GM19467 (cell line): Measurements from ENCODE around the gene GPR33.
A peak's percentile ranks its signal among the peaks of the same experiment; 100 is the strongest.
"Not testable (repeated sequence)": the region's sequence is repeated elsewhere in the genome, so short reads cannot be mapped to it uniquely, and the experiment has no call there.

Experiments used
- ATAC-seq: cut with Tn5 transposase; IDR thresholded peaks from one replicate; pipeline ENCODE4 v1.9.1; 2021; ENCODE audit warnings: mild to moderate bottlenecking, moderate library complexity; ENCODE audit not compliant: unreplicated experiment

The GPR33 gene

DNA sequence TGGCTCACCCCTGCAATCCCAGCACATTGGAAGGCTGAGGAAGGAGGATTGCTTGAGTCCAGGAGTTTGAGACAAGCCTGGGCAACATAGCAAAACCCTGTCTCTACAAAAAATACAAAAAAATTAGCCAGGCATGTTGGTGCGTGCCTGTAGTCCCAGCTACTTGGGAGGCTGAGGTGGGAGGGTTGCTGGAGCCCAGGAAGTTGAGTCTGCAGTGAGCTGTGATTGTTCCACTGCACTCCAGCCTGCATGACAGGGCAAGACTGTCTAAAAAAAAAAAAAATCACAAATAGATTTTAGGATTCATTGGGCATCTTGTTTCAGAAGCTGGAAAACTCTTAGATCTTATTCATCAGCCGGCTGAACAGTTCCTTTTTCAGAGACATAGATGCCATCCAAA, 25.4 kb downstream of the GPR33 start:
- ATAC-seq: not testable (repeated sequence)

- no peak for ATAC-seq
These were observed 26.3 kb downstream of the GPR33 start for GRCh38 chr14:31461545-31461944.

DNA sequence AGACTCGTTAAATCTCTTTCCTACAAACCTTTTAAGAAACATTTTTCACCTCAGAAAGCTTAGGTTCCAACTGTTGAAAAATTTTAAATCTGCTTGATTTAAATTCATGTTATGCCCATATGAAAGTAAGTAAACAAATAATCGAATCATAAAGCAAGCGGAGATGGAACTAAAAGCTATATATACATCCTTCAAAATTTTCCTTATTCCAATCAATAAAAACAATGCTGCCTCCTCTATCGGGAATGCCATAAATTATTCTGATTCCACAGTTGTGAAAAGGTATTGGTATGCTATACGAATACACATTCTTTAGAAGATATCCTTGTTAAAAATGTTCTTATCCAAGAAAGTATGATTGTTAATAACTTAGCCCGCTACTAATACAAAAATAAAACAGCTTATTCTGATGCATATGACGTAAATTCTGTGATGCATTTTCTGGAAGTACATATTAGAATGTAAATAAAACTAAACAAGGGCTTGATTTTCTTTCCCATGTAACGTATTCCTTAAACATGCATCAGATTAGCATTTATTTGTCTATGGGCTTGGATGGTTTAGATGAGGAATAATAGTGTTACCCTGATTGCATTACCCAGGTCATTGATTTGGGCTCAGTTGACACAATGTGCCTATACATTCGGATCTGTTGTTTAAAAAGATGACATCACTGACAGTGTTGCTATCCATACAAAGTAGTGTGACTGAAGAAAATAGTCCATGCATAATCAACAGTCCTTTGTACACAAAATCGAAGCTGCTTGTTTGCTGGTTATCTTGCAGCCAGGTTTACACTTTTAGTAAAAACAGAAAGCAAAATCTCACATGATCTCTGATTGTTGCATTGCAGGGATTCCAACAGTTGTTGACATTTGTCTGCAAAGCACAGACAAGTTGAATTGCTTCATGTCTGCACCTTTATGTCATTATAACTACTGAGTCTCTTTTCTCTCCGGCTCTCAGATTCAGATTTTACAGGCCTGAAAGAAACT, 29.9 kb downstream of the GPR33 start:
- ATAC-seq: peak; percentile 1

GRCh38 chr14:31456841-31457664, 30.8 kb downstream of the GPR33 start, which contains the start of gene DTD2:
Gene DTD2 (minus strand): TSS chr14:31457506. CDS start chr14:31457393, 113 bp downstream.
- ATAC-seq: peak; percentile 97

DNA sequence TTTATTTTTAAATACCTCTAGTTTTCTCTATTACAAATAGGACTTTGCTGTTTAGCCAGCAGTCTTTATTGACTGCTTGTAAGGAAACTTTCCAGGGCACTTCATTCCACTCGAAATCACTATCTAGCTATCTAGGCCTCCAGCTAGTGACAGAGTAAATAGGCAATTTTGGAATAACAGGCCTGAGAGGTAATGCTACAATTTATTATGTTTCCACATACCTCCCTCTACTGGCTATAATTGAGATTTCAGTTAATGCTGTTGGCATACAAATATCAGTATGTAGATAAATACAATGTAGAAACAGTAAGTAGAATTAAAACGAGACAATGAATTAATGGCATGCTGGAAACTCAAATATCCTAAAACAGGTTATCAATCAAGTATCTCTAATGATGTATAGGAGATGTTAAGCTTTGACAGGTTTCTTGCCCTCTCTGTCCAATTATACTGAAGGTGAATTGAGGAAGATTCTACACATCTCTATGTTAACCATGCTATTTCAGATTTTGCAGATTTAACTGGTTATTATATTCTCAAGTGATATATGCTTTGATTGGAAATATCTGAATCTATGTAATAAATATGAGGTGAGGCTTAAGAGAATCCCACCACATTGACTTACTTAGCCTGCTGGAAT, 37.7 kb downstream of the GPR33 start:
- ATAC-seq: no peak

DNA sequence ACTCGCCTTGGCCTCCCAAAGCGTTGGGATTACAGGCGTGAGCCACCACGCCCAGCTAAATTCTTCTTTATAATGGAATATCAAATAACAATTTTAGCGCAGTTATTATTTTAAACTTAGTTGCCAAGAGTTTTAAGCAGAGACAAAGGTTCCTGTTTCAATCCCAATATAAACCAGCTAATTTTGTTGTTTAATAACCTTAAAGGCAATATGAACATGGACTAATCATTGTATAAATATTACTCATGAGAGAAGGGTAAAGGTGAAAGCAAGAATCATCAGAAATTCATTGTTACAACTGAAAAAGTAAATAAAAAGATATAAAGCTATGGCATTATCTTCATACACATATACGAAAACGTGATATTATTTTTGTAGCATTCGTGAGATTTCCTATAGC, 38.7 kb downstream of the GPR33 start:
- ATAC-seq: no peak

- no peak for ATAC-seq
These were observed 42.1 kb downstream of the GPR33 start for GRCh38 chr14:31445703-31446102.

DNA sequence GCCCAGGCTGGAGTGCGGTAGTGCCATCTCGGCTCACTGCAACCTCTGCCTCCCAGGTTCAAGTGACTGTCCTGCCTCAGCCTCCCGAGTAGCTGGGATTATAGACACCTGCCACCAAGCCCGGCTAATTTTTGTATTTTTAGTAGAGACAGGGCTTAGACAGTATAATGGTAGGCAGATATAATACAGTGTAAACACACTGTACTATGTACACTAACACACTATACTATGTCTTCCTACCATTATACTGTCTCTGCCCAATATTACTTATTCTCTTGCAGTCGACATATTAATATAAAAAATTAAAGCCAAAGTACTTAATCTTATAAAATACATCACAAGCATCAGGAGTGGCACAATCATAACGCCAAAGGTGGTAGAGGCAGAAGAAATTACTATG, 45.6 kb downstream of the GPR33 start:
- ATAC-seq: no peak

DNA sequence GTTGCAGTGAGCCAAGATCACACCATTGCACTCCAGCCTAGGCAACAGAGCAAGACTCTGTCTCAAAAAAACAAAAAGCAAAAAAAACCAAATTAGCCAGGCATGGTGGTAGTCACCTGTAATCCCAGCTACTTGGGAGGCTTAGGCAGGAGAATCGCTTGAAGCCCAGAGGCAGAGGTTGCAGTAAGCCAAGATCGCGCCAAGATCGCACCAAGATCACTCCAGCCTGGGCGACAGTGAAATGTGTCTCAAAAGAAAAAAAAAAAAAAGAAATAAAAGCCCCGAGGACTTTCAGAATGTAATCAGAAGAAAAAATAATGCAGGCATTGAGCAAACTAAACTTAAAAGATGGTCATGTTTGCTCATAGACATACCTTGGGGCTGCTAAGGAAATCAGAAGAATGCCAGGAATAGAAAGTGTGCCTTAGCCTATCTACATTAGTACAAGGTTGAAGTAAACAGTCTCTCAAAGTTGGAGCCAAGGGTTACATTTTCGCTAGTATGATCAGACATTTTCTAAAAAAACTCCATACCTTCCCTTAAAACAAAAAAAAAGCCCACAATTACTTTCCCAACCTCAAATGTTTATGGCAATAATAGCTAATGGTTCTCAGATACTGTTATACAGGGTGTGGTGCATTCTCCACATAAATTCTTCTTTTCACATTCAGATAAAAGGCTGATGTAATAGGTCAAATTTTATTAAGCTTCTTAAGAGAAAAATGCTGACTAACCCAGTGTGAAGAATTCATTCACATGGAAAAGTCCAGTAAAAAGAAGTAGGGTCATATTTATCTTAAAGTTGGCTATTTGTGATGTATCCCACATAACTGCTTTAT, 46.3 kb downstream of the GPR33 start:
- ATAC-seq: no peak

DNA sequence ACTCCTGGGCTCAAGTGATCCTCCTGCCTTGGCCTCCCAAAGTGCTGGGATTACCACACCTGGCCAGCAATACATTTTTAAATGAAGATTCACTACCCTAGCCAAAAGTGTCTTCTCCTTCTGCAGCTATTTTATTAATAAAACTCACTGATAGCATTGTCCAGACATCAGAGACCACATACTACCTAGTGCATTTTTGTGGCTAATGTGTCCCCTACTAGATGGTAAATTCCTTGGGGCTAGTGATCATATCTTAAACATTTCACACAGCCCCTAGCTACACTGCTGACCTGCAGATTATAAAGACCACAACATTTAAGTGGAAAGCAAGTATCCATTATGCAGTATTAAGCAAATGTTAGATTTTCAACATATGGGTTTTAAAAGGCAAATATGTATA, 47.6 kb downstream of the GPR33 start:
- ATAC-seq: no peak

DNA sequence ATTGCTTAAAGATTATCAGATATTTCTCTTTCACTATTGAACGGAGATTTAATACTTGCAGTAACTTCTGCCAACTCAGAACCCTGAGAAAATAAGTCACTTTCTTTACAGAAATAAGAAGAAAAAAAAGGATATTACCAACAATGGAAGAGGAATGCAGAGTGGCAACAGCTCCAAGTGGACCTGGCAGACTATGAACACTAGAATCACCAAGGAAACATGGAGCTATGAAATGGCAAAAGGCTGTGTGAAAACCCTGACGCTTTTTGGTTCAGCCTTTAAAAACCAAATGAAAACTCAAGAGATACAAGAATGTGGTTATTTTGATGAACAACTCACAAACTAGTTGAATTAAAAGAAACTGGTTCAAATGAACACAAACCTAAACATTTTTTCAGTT, 48.3 kb downstream of the GPR33 start:
- no peak for ATAC-seq

DNA sequence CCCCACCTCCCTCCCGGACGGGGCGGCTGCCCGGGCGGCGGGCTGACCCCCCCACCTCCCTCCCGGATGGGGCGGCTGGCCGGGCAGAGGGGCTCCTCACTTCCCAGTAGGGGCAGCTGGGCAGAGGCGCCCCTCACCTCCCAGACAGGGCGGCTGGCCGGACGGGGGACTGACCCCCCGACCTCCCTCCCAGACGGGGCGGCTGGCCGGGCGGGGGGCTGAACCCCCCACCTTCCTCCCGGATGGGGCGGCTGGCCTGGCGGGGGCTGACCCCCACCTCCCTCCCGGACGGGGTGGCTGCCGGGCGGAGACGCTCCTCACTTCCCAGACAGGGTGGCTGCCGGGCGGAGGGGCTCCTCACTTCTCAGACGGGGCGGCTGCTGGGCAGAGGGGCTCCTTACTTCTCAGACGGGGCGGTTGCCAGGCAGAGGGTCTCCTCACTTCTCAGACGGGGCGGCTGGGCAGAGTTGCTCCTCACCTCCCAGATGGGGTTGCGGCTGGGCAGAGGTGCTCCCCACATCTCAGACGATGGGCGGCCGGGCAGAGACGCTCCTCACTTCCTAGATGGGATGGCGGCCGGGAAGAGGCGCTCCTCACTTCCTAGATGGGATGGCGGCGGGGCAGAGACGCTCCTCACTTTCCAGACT, 50.7 kb downstream of the GPR33 start:
- not testable (repeated sequence) for ATAC-seq

GRCh38 chr14:31435276-31435675, 52.6 kb downstream of the GPR33 start:
- no peak for ATAC-seq
